Measurements from ENCODE around the gene SEL1L. TPM values are rescaled to one million over a fixed set of nuclear protein-coding genes. Genes with fewer than 3 reads are reported as not detected.

The SEL1L gene
- total RNA-seq, 1 donor from 2014 or later, result 28.0 TPM

GRCh38 chr14:81447021-81447764, 86.5 kb downstream of the SEL1L start:
- Mint-ChIP-seq H3K27me3 (ENCODE audit: insufficient read depth, low read depth) (peaks cover 12% of the 10 kb centered on the region), H3K27ac (peak overlapping the region; percentile 57), H3K4me1 (peaks cover 27% of the 10 kb centered on the region), H3K9me3 (peaks cover 5% of the 10 kb centered on the region), H3K4me3 (no peak overlapping the region), H3K36me3 (peaks cover 2% of the 10 kb centered on the region)
- Histone ChIP-seq H3K36me3 (no peaks in the 10 kb centered on the region), H3F3A (ENCODE audit: low read depth) (no peaks in the 10 kb centered on the region), H3K4me3 (no peak overlapping the region), H4K20me1 (ENCODE audit: low read depth) (no peaks in the 10 kb centered on the region), H3K27me3 (no peaks in the 10 kb centered on the region), H3K9ac (no peak overlapping the region), H3K9me3 (ENCODE audit: low read depth) (no peaks in the 10 kb centered on the region), H3K4me1 (peaks cover 16% of the 10 kb centered on the region), H3K79me2 (ENCODE audit: low read depth) (no peaks in the 10 kb centered on the region), H3K27ac (no peak overlapping the region), H3K4me2 (no peak overlapping the region), H2AFZ (replicated peaks) (no peak overlapping the region)
- TF ChIP-seq CTCF (IDR thresholded peaks at IDR 0.05) (no peak), EZH2 (IDR thresholded peaks at IDR 0.05) (no peak), EZH2phosphoT487 (IDR thresholded peaks at IDR 0.05) (no peak)
- DNase-seq (ENCODE audit: low spot score), result no peak

DNA sequence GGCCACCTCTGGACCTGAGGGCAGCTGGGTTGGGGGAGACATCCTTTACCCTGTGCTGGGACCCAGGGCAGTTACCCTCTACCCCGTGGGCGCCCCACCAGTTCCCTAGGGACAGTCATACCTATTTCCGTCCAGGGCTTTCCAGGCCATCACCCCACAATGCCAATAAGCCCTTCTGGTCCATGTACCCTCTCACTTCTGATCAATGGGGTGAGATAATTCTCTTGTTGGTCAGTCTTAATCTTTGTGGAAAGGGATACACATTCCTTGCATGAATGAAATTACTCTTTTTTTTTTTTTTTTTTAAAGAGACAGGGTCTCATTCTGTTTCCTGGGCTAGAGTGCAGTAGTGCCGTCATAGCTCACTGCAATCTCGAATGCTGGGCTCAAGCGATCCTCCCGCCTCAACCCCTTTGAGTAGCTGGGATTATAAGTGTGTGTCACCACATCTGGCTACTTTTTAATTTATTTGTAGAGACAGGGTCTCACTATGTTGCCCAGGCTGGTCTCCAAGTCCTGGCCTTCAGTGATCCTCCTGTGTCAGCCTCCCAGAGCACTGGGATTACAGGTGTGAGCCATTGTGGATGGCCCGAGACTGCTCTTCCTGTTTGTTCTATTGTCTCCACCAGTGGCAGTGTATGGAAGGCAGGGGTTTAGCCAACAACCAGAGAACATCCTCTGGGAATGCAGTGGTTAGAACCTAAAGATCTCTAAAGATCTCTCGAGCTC, 87.2 kb downstream of the SEL1L start:
- Histone ChIP-seq H3K27ac (no peak overlapping the region), H4K20me1 (ENCODE audit: low read depth) (no peaks in the 10 kb centered on the region), H3K4me1 (peaks cover 16% of the 10 kb centered on the region), H3K9me3 (ENCODE audit: low read depth) (no peaks in the 10 kb centered on the region), H3K4me3 (no peak overlapping the region), H3K9ac (no peak overlapping the region), H2AFZ (replicated peaks) (no peak overlapping the region), H3F3A (ENCODE audit: low read depth) (no peaks in the 10 kb centered on the region), H3K36me3 (no peaks in the 10 kb centered on the region), H3K4me2 (no peak overlapping the region), H3K27me3 (no peaks in the 10 kb centered on the region), H3K79me2 (ENCODE audit: low read depth) (no peaks in the 10 kb centered on the region)
- TF ChIP-seq EZH2 (IDR thresholded peaks at IDR 0.05) (no peak), CTCF (IDR thresholded peaks at IDR 0.05) (no peak), EZH2phosphoT487 (IDR thresholded peaks at IDR 0.05) (no peak)
- Mint-ChIP-seq H3K4me3 (no peak overlapping the region), H3K27ac (peak overlapping the region; percentile 57), H3K27me3 (ENCODE audit: insufficient read depth, low read depth) (peaks cover 13% of the 10 kb centered on the region), H3K9me3 (peaks cover 5% of the 10 kb centered on the region), H3K36me3 (peaks cover 2% of the 10 kb centered on the region), H3K4me1 (peaks cover 27% of the 10 kb centered on the region)
- DNase-seq (ENCODE audit: low spot score), result peak; percentile 18

DNA sequence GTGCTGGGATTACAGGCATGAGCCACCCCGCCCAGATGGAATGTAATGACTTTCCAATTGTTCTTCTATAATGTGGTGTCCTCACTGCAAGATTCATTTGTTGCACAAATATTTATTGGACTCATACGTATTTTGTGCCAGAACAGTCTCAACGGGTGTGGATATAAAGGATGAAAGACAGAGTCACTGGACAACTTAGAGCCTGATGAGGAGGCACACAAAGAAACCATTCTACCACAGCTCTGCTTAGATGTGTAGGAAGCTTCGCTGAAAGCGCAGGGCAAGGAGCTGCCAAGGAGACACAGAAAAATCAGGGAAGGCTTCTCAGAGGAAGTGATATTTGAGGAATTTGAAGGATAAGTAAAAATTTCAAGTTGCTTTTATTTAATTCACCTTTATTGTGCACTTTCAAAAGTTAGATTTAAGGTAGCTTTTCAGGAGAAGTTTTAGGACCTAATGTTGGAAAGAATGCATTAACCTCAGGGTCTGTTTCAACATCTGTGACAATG, 92.0 kb downstream of the SEL1L start:
- DNase-seq (ENCODE audit: low spot score), result no peak
- H3K9ac ChIP-seq, result no peak overlapping the region
- no peaks in the 10 kb centered on the region for H3F3A ChIP-seq (ENCODE audit: low read depth)
- no peaks in the 10 kb centered on the region for H3K9me3 ChIP-seq (ENCODE audit: low read depth)
- H3K4me2 ChIP-seq, result no peak overlapping the region
- no peaks in the 10 kb centered on the region for H3K36me3 ChIP-seq
- H3K27me3 ChIP-seq, result peaks cover 36% of the 10 kb centered on the region
- H2AFZ ChIP-seq (replicated peaks), result no peak overlapping the region
- Mint-ChIP-seq H3K27ac (no peak overlapping the region), H3K4me1 (peaks cover 7% of the 10 kb centered on the region), H3K4me3 (no peak overlapping the region), H3K9me3 (peaks cover 5% of the 10 kb centered on the region), H3K27me3 (ENCODE audit: insufficient read depth, low read depth) (peaks cover 14% of the 10 kb centered on the region), H3K36me3 (peaks cover 2% of the 10 kb centered on the region)
- no peak overlapping the region for H3K27ac ChIP-seq
- H4K20me1 ChIP-seq (ENCODE audit: low read depth), result no peaks in the 10 kb centered on the region
- H3K79me2 ChIP-seq (ENCODE audit: low read depth), result no peaks in the 10 kb centered on the region
- TF ChIP-seq EZH2phosphoT487 (IDR thresholded peaks at IDR 0.05), result no peak
- TF ChIP-seq EZH2 (IDR thresholded peaks at IDR 0.05), result no peak
- no peak for TF ChIP-seq CTCF (IDR thresholded peaks at IDR 0.05)
- no peak overlapping the region for H3K4me3 ChIP-seq
- H3K4me1 ChIP-seq, result peaks cover 3% of the 10 kb centered on the region

Data from neural progenitor cell (in vitro differentiated cells).